Muscle layer of colon (tissue), 2 donors: Measurements from ENCODE around the gene CEP250.

Experiments
- H3K27ac ChIP-seq: one replicate; pipeline ENCODE4 v1.7.0; 2013; ENCODE audit warnings: low read depth, mild to moderate bottlenecking, low read length, moderate library complexity
- H3K27me3 ChIP-seq, 2 donors: one replicate each; pipeline ENCODE4 v1.7.0; 2013; ENCODE audit warnings: low read length in 2 of 2, mild to moderate bottlenecking in 2 of 2; ENCODE audit not compliant: insufficient read depth in 2 of 2, control insufficient read depth in 1 of 2
- H3K36me3 ChIP-seq: one replicate; pipeline ENCODE4 v1.7.0; 2013; ENCODE audit warnings: mild to moderate bottlenecking, low read length; ENCODE audit not compliant: insufficient read depth
- H3K4me1 ChIP-seq: one replicate; pipeline ENCODE4 v1.7.0; 2013; ENCODE audit warnings: mild to moderate bottlenecking, low read length; ENCODE audit not compliant: insufficient read depth
- H3K4me3 ChIP-seq, 2 donors: one replicate each; pipeline ENCODE4 v1.7.0; 2013; ENCODE audit warnings: low read length in 2 of 2, low read depth in 1 of 2, mild to moderate bottlenecking in 1 of 2, moderate library complexity in 1 of 2
- H3K9ac ChIP-seq: one replicate; pipeline ENCODE4 v1.7.0; 2013; ENCODE audit warnings: low read length
- H3K9me3 ChIP-seq: one replicate; pipeline ENCODE4 v1.7.0; 2013; ENCODE audit warnings: mild to moderate bottlenecking, low read length
- donor health status: abdominal sarcoma.
- donor health status: Adenocarcinoma of cecum.

The CEP250 gene

DNA sequence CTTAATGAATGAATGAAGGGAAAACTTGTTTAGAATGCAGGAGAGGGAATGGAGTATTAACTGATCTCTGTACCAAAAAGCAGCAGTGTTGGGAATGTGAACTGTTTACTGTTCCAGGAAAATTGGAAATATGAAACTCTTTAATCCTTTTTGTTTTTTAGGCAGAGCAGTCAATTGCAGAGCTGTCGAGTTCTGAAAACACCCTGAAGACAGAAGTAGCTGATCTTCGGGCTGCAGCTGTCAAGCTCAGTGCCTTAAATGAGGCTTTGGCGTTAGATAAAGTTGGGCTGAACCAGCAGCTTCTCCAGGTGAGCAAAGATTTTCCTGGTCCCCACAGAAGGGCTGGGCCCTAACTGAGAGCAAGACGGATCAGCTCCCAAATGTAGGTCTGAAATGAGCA lies 20.9 kb downstream of the CEP250 start:
- Histone ChIP-seq H3K9me3 (no peaks in the 10 kb centered on the region), H3K4me1 (no peaks in the 10 kb centered on the region), H3K27me3 (no peaks in the 10 kb centered on the region), H3K9ac (no peak overlapping the region), H3K36me3 (peaks cover 74% of the 10 kb centered on the region), H3K4me3 (no peak overlapping the region), H3K27ac (no peak overlapping the region)

DNA sequence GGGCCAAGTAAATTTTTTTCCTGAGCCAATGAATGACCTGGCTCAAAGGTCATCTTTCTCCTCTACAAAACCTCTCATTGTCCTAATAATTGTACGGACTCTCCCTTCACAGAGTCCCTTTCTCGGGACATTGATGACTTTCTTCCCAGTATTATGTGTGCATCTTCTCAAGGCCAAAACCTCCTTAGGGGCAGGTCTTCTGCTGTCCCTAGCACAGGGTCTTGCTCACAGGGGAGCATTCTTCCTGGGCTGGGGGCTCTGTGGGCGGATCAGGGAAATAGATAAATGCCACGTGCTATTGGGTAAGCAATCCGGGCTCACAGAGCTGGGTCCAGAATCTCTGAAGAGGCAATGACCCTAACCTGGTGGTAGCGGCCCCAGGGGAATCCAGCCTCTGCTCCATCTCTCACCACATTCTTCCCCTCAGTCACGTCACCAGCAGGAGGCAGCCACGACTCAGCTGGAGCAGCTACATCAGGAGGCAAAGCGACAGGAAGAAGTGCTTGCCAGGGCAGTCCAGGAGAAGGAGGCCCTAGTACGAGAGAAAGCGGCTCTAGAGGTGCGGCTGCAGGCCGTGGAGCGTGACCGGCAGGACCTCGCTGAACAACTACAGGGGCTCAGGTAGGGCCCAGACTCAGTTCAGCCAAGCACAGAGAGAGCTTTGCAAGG lies 23.5 kb downstream of the CEP250 start:
- Histone ChIP-seq H3K27ac (no peak overlapping the region), H3K27me3 (no peaks in the 10 kb centered on the region), H3K9ac (no peak overlapping the region), H3K4me1 (no peaks in the 10 kb centered on the region), H3K9me3 (no peaks in the 10 kb centered on the region), H3K36me3 (peaks cover 56% of the 10 kb centered on the region), H3K4me3 (no peak overlapping the region)

DNA sequence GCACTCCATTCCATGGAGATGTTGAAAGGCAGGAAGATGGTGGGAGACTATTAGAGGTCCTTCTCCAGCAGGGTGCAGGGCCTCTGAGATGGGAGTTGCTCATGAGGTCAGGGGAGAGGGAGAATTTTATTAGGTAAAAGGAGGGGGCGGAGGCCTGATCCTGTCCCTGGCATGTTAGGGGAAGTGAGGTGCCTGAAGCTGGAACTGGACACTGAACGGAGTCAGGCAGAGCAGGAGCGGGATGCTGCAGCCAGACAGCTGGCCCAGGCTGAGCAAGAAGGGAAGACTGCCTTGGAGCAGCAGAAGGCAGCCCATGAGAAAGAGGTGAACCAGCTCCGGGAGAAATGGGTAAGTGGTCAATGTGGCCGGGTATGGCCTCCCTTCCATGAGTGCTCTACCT lies 24.4 kb downstream of the CEP250 start:
- Histone ChIP-seq H3K4me3 (no peak overlapping the region), H3K4me1 (no peaks in the 10 kb centered on the region), H3K36me3 (peaks cover 55% of the 10 kb centered on the region), H3K27me3 (no peaks in the 10 kb centered on the region), H3K9ac (no peak overlapping the region), H3K27ac (no peak overlapping the region), H3K9me3 (no peaks in the 10 kb centered on the region)

DNA sequence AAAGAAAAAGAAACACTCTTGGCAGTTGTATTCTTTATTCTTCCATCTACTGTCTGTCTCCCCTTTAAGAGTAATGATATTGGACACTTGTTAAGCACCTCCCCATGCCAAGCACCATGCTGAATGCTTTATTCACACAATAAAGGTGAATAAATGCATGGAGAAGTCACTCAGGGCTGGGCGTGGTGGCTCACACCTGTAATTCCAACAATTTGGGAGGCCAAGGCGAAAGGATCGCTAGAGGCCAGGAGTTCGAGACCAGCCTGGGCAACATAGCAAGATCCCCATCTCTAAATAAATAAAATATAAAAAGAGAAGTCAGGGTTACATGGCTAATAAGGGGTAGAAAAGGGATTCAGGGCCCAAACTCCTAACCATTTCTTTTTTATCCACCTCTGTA lies 32.1 kb downstream of the CEP250 start:
- Histone ChIP-seq H3K9ac (no peak overlapping the region), H3K4me1 (no peaks in the 10 kb centered on the region), H3K36me3 (peaks cover 34% of the 10 kb centered on the region), H3K4me3 (no peak overlapping the region), H3K27ac (no peak overlapping the region), H3K27me3 (no peaks in the 10 kb centered on the region), H3K9me3 (no peaks in the 10 kb centered on the region)

DNA sequence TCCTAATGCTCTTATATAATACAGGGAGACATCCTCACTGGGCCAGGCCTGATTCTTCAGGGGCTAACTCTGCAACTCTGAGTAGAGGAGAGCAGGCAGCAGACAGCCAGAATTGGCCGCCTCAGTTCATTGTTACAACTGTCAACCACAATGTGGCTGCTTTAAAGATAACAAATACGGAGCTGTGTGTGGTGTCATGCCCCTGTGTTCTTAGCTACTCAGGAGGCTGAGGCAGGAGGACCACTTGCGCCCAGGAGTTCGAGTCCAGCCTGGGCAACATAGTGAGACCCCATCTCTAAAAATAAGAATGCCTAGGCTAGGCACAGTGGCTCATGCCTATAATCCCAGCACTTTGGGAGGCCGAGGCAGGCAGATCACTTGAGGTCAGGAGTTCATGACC lies 34.3 kb downstream of the CEP250 start:
- Histone ChIP-seq H3K4me3 (no peak overlapping the region), H3K9me3 (no peaks in the 10 kb centered on the region), H3K9ac (no peak overlapping the region), H3K27ac (no peak overlapping the region), H3K27me3 (no peaks in the 10 kb centered on the region), H3K36me3 (peaks cover 38% of the 10 kb centered on the region), H3K4me1 (no peaks in the 10 kb centered on the region)

DNA sequence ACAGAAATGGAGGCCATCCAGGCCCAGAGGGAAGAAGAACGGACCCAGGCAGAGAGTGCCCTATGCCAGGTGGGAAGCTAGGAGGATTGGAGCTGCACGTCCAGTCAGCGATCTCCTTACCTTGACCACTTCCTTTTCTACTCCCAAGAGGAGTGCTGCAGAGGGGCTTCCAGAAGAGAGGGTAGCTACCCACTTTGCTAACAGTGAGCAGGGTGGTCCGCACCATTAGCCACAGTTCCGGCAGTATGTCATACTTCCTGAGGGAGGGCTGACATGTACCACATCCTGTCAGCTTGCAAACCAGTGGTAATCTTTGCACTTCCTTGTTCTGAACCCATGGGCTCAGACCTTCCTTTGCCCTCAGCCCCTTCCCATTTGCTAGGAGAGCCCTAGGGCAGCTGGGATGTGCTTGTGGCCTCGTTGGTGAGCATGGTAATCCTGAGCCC lies 35.4 kb downstream of the CEP250 start:
- no peak overlapping the region for H3K9ac ChIP-seq
- H3K4me3 ChIP-seq = peak overlapping the region; percentile 27 to 32
- H3K27ac ChIP-seq = no peak overlapping the region
- H3K36me3 ChIP-seq = peaks cover 45% of the 10 kb centered on the region
- no peaks in the 10 kb centered on the region for H3K4me1 ChIP-seq
- H3K9me3 ChIP-seq = no peaks in the 10 kb centered on the region
- no peaks in the 10 kb centered on the region for H3K27me3 ChIP-seq

DNA sequence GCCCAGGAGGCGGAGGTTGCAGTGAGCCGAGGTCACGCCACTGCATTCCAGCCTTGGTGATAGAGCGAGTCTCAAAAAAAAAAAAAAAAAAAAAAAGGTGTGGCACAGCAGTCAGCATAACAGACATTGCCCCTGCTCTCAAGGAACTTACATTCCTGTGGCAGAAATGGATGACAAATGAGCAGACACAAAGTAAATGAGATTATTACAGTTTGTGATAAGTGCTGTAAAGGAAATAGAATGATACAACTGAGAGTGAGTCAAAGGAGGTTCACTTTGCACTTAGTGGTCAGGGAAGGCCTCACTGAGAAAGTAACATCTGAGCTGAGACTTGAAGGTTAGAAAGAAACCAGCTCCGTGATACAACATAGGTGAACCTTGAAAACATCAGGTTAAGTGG lies 36.4 kb downstream of the CEP250 start:
- H3K36me3 ChIP-seq = peaks cover 54% of the 10 kb centered on the region
- H3K9ac ChIP-seq = no peak overlapping the region
- H3K27me3 ChIP-seq = no peaks in the 10 kb centered on the region
- no peak overlapping the region for H3K4me3 ChIP-seq
- H3K4me1 ChIP-seq = peaks cover 2% of the 10 kb centered on the region
- H3K27ac ChIP-seq = no peak overlapping the region
- H3K9me3 ChIP-seq = no peaks in the 10 kb centered on the region

DNA sequence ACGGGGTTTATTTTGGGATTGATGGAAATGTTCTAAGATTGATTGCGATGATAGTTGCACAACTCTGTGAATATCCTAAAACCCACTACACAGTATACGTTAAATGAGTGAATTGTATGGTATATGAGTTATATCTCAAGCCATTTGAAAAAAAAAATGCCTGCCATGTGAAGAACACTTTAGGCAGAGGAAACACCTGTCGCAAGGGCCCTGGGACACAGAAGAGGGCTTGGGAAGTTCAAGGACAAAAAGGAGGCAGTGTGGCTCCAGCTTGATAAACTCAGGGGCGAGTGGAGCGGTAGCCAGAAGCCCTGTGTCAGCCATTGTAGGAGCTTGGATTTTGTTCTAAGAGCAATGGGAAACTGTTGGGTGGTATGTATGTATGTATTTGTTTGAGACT lies 37.0 kb downstream of the CEP250 start:
- no peak overlapping the region for H3K4me3 ChIP-seq
- no peak overlapping the region for H3K9ac ChIP-seq
- peaks cover 60% of the 10 kb centered on the region for H3K36me3 ChIP-seq
- no peaks in the 10 kb centered on the region for H3K9me3 ChIP-seq
- peaks cover 4% of the 10 kb centered on the region for H3K4me1 ChIP-seq
- H3K27ac ChIP-seq = no peak overlapping the region
- H3K27me3 ChIP-seq = no peaks in the 10 kb centered on the region

DNA sequence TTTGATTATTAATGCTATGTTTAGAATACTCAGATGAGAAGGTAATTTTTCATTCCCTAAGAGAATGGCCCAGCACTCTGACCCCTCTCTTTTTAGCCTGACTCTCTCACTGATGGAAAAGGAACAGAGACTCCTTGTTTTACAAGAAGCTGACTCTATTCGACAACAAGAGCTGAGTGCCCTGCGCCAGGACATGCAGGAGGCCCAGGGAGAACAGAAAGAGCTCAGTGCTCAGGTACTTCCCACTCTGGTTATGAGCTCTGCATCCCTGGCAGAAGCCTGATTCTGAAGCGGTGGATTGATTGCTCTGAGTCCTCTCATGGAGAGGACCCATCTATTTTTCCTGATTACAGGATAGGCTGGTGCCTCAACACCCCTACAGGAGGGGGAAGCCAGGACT lies 41.1 kb downstream of the CEP250 start:
- Histone ChIP-seq H3K9me3 (no peaks in the 10 kb centered on the region), H3K9ac (no peak overlapping the region), H3K36me3 (peaks cover 77% of the 10 kb centered on the region), H3K4me3 (no peak overlapping the region), H3K4me1 (peaks cover 4% of the 10 kb centered on the region), H3K27me3 (no peaks in the 10 kb centered on the region), H3K27ac (no peak overlapping the region)

DNA sequence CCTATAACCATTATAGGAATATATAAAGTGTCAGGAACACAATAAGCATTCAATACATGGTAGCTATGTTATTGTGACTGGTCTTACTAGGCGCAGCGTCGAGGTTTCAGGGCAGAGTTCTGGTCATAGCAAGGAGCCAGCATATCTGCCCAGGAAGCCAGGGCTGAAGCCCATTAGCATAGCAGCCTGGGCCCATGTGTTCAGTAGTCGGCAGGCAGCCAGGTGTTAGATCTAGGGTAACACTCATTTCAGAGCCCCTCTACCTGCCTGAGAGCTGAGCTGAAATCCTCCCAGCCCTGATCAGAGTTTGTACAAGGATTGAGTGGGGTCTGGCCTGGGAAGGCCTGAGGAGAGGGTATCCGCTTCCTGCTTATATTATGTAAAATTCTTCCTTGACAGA lies 41.9 kb downstream of the CEP250 start:
- no peak overlapping the region for H3K27ac ChIP-seq
- H3K36me3 ChIP-seq = peaks cover 85% of the 10 kb centered on the region
- no peaks in the 10 kb centered on the region for H3K9me3 ChIP-seq
- no peaks in the 10 kb centered on the region for H3K27me3 ChIP-seq
- H3K4me1 ChIP-seq = peaks cover 4% of the 10 kb centered on the region
- no peak overlapping the region for H3K4me3 ChIP-seq
- H3K9ac ChIP-seq = no peak overlapping the region

DNA sequence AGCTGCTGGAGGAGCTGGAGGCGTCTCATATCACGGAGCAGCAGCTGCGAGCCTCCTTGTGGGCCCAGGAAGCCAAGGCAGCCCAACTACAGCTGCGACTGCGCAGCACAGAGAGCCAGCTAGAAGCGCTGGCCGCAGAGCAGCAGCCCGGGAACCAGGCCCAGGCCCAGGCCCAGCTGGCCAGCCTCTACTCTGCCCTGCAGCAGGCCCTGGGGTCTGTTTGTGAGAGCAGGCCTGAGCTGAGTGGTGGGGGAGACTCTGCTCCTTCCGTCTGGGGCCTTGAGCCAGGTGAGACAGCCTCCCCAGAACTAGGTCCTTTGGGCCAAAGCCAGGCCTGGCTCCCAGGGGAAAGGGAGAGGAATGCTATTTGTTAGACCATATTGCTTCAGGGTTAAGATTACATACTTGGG lies 42.4 kb downstream of the CEP250 start:
- no peak overlapping the region for H3K9ac ChIP-seq
- H3K36me3 ChIP-seq = peaks cover 90% of the 10 kb centered on the region
- no peak overlapping the region for H3K27ac ChIP-seq
- H3K9me3 ChIP-seq = no peaks in the 10 kb centered on the region
- H3K4me1 ChIP-seq = peaks cover 4% of the 10 kb centered on the region
- no peaks in the 10 kb centered on the region for H3K27me3 ChIP-seq
- no peak overlapping the region for H3K4me3 ChIP-seq

DNA sequence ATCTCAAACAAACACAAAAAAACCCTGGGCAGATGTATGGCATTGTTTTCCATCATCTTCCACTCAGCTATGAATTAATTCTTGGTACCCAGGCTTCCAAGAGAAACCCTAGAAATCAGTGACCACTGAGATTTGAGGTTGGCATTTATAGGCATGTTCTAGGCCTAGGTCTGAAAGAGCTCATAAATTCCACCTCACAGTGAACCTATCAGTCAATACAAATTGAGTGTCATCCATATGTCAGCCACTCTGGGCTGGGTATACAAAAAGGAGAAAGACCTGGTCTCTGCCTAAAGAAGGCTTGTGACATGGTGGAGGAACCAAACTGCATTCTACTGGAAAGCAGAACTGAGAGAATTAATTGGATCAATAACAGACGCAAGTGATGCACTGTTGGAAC lies 43.9 kb downstream of the CEP250 start:
- Histone ChIP-seq H3K27me3 (no peaks in the 10 kb centered on the region), H3K9ac (no peak overlapping the region), H3K4me3 (no peak overlapping the region), H3K9me3 (no peaks in the 10 kb centered on the region), H3K27ac (no peak overlapping the region), H3K4me1 (peaks cover 16% of the 10 kb centered on the region), H3K36me3 (peaks cover 87% of the 10 kb centered on the region)
